GM18873 (cell line): ENCODE results near the gene MOSMO.
"Not testable (repeated sequence)": the region's sequence is repeated elsewhere in the genome, so short reads cannot be mapped to it uniquely, and the experiment has no call there.

Experiments
- ATAC-seq: cut with Tn5 transposase; IDR thresholded peaks from one replicate; pipeline ENCODE4 v1.9.1; 2021; ENCODE audit warnings: mild to moderate bottlenecking, moderate library complexity, moderate number of reproducible peaks; ENCODE audit not compliant: unreplicated experiment, low FRiP score

Gene MOSMO

GRCh38 chr16:22001591-22001990, 6.3 kb upstream of the MOSMO start:
- no peak for ATAC-seq

GRCh38 chr16:22002047-22002446, 5.9 kb upstream of the MOSMO start:
- not testable (repeated sequence) for ATAC-seq

- no peak for ATAC-seq
Observed at GRCh38 chr16:22003195-22003594, 4.7 kb upstream of the MOSMO start.

GRCh38 chr16:22004341-22004740, 3.6 kb upstream of the MOSMO start:
- ATAC-seq, result no peak

GRCh38 chr16:22005746-22006145, 2.2 kb upstream of the MOSMO start:
- no peak for ATAC-seq

- ATAC-seq, result no peak
Observed at GRCh38 chr16:22006636-22007035, 1.3 kb upstream of the MOSMO start.

GRCh38 chr16:22007159-22007508, 777 bp upstream of the MOSMO start:
- ATAC-seq, result no peak

GRCh38 chr16:22008215-22009059, 526 bp downstream of the MOSMO start:
- ATAC-seq, result no peak

- no peak for ATAC-seq
Observed at GRCh38 chr16:22010902-22011301, 3.0 kb downstream of the MOSMO start.

GRCh38 chr16:22012241-22012640, 4.3 kb downstream of the MOSMO start:
- ATAC-seq, result no peak

- ATAC-seq, result no peak
Observed at GRCh38 chr16:22013486-22013885, 5.6 kb downstream of the MOSMO start.

GRCh38 chr16:22014271-22014873, 6.5 kb downstream of the MOSMO start:
- ATAC-seq, result no peak

GRCh38 chr16:22016927-22017326, 9.0 kb downstream of the MOSMO start:
- no peak for ATAC-seq

GRCh38 chr16:22018559-22018958, 10.6 kb downstream of the MOSMO start:
- no peak for ATAC-seq

GRCh38 chr16:22022151-22022550, 14.2 kb downstream of the MOSMO start:
- no peak for ATAC-seq

GRCh38 chr16:22023505-22023904, 15.6 kb downstream of the MOSMO start:
- no peak for ATAC-seq

GRCh38 chr16:22024785-22025184, 16.9 kb downstream of the MOSMO start:
- ATAC-seq, result not testable (repeated sequence)

GRCh38 chr16:22027633-22028032, 19.7 kb downstream of the MOSMO start:
- no peak for ATAC-seq

GRCh38 chr16:22029632-22030031, 21.7 kb downstream of the MOSMO start:
- no peak for ATAC-seq

- ATAC-seq, result no peak
Observed at GRCh38 chr16:22030087-22030812, 22.3 kb downstream of the MOSMO start.

- no peak for ATAC-seq
Observed at GRCh38 chr16:22031483-22032083, 23.7 kb downstream of the MOSMO start.
